ENCODE results near the gene DNM3.

DNM3 gene

GRCh38 chr1:172376431-172376830 is 535.1 kb downstream of the DNM3 start:
- DNase-seq (ENCODE audit: extremely low read depth, low read depth): no peak
- TF ChIP-seq CTCF (IDR thresholded peaks at IDR 0.05; ENCODE audit: low read depth, low read length): no peak

- TF ChIP-seq CTCF (IDR thresholded peaks at IDR 0.05; ENCODE audit: low read depth, low read length): no peak
- no peak for DNase-seq (ENCODE audit: extremely low read depth, low read depth)
These were observed 536.3 kb downstream of the DNM3 start for GRCh38 chr1:172377565-172377964.

- TF ChIP-seq CTCF (IDR thresholded peaks at IDR 0.05; ENCODE audit: low read depth, low read length): no peak
- DNase-seq (ENCODE audit: extremely low read depth, low read depth): no peak
These were observed 536.9 kb downstream of the DNM3 start for GRCh38 chr1:172378109-172378760.

GRCh38 chr1:172380441-172381244 is 539.3 kb downstream of the DNM3 start:
- no peak for TF ChIP-seq CTCF (IDR thresholded peaks at IDR 0.05; ENCODE audit: low read depth, low read length)
- DNase-seq (ENCODE audit: extremely low read depth, low read depth): no peak

- no peak for DNase-seq (ENCODE audit: extremely low read depth, low read depth)
- no peak for TF ChIP-seq CTCF (IDR thresholded peaks at IDR 0.05; ENCODE audit: low read depth, low read length)
These were observed 540.6 kb downstream of the DNM3 start for GRCh38 chr1:172381946-172382345.

GRCh38 chr1:172382406-172382805 is 541.1 kb downstream of the DNM3 start:
- DNase-seq (ENCODE audit: extremely low read depth, low read depth): no peak
- no peak for TF ChIP-seq CTCF (IDR thresholded peaks at IDR 0.05; ENCODE audit: low read depth, low read length)

GRCh38 chr1:172382990-172383389 is 541.7 kb downstream of the DNM3 start:
- TF ChIP-seq CTCF (IDR thresholded peaks at IDR 0.05; ENCODE audit: low read depth, low read length): no peak
- DNase-seq (ENCODE audit: extremely low read depth, low read depth): no peak

Data from AG09319 (cell line).